H1 (cell line): Measurements from ENCODE around the gene MSL1. TPM values are rescaled to one million over a fixed set of nuclear protein-coding genes. Genes with fewer than 3 reads are reported as not detected.

Source experiments
- CBX5 ChIP-seq: fragments of 300-800, 300-1000 bp; sonication (generic); IDR thresholded peaks from 2 replicates; pipeline ENCODE4 v1.7.1; 2016; ENCODE audit warnings: antibody characterized with exemption, low read length, low read depth
- CHD1 ChIP-seq: IDR thresholded peaks from 2 replicates; pipeline ENCODE4 v1.6.1; 2012; ENCODE audit warnings: low read depth, low read length, improper control_type of control experiment
- HDAC6 ChIP-seq: IDR thresholded peaks from one replicate; pipeline ENCODE4 v1.7.1; 2012; ENCODE audit warnings: low read depth, mild to moderate bottlenecking, inconsistent platforms, low read length, moderate library complexity
- SUZ12 ChIP-seq: fragments of 200-600 bp; sonication (generic); IDR thresholded peaks from 2 replicates; pipeline ENCODE4 v1.6.1; 2012; ENCODE audit warnings: mild to moderate bottlenecking, inconsistent platforms, low read length, moderate library complexity, mixed read lengths
- TCF12 ChIP-seq: IDR thresholded peaks from 2 replicates; pipeline ENCODE4 v1.6.1; 2011; ENCODE audit warnings: low read depth, mild to moderate bottlenecking, low read length
- polyA plus RNA-seq, 7 experiments: library from polyadenylated mRNA; depleted of rRNA in 3 of 7; stranded (reverse) in 5 of 7; unstranded in 2 of 7; fragments of >200 nt in 5 of 7; fragments of 200-250 nt in 2 of 7; gene quantifications; 1 replicate in 5 of 7; 2 replicates in 1 of 7; 4 replicates in 1 of 7; pipeline versions ENCODE4 v1.2.1 to v1.2.3, GENCODE V29; 2011 to 2013; ENCODE audit warnings: missing spikeins in 2 of 7, mixed read lengths in 2 of 7
- total RNA-seq: library from RNA; stranded (reverse); fragmentation: NEBNext Ultra II Directional; extraction: Animal tissue kit (Norgen Biotek cat#: 25700); gene quantifications from 2 replicates; pipeline ENCODE4 v1.2.1, GENCODE V29; 2021

The MSL1 gene
- total and polyA plus RNA-seq, 2 of the 8 experiments (the other 6 are each of a cell fraction or from before 2014, with no cell fraction given) = 24.1 to 66.5 TPM

DNA sequence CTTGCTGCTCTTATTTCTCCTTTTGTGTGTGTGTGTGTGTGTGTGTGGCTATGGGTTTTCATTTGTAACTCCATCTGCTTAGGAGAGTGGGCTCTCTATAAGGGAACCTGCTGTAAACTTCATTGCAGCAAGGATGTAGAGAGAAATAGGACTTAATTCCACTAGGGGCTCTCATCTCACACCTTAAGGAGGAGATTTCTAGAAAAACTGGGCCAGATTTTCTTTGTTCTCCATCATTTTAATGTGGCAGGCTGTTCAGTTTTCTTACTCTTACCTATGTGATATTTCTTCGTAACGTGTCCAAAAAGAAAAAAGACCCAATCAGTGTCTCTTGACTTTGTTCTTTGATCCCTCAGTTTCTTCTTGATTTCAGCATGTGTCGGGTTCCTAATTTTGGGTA, 14.0 kb downstream of the MSL1 start (continued):
- no peak for TF ChIP-seq SUZ12
- no peak for TF ChIP-seq CHD1
- TF ChIP-seq HDAC6 = no peak
- TF ChIP-seq CBX5 = no peak
- TF ChIP-seq TCF12 = no peak
